Chondrocyte (in vitro differentiated cells): Measurements from ENCODE around the gene RASAL2. TPM values are rescaled to one million over a fixed set of nuclear protein-coding genes. Genes with fewer than 3 reads are reported as not detected.

Experiments
- DNase-seq: peaks from one replicate; pipeline ENCODE4 v3.0.0; 2021; ENCODE audit warnings: mixed read lengths, low spot score
- H3K27ac Mint-ChIP-seq: one replicate; pipeline ENCODE4 v1.8.0; 2021; ENCODE audit warnings: mild to moderate bottlenecking, moderate library complexity, mixed read lengths; ENCODE audit not compliant: unreplicated experiment
- H3K27me3 Mint-ChIP-seq: 2 replicates; pipeline ENCODE4 v1.8.0; 2021; ENCODE audit warnings: low read depth, mixed read lengths
- H3K36me3 Mint-ChIP-seq: 2 replicates; pipeline ENCODE4 v1.8.0; 2021; ENCODE audit warnings: low read depth, mixed read lengths
- H3K4me1 Mint-ChIP-seq: 2 replicates; pipeline ENCODE4 v1.8.0; 2021; ENCODE audit warnings: low read depth, mild to moderate bottlenecking, mixed read lengths
- H3K4me3 Mint-ChIP-seq: one replicate; pipeline ENCODE4 v1.8.0; 2021; ENCODE audit warnings: mild to moderate bottlenecking, moderate library complexity, mixed read lengths; ENCODE audit not compliant: unreplicated experiment
- H3K9me3 Mint-ChIP-seq: 2 replicates; pipeline ENCODE4 v1.8.0; 2021; ENCODE audit warnings: low read depth, mixed read lengths
- CTCF ChIP-seq: fragments of 200-600 bp; sonication (generic); IDR thresholded peaks from 2 replicates; pipeline ENCODE4 v1.5.0; 2021; ENCODE audit warnings: antibody characterized with exemption, mild to moderate bottlenecking, moderate library complexity
- total RNA-seq: library from RNA; stranded (reverse); gene quantifications from 3 replicates; pipeline ENCODE4 v1.2.1, GENCODE V29; 2021

The RASAL2 gene
- total RNA-seq, 1 donor from 2014 or later: 40.1 TPM

- Mint-ChIP-seq H3K27me3 (no peaks in the 10 kb centered on the region), H3K9me3 (no peaks in the 10 kb centered on the region), H3K36me3 (no peaks in the 10 kb centered on the region), H3K4me3 (no peak overlapping the region), H3K4me1 (peaks cover 41% of the 10 kb centered on the region), H3K27ac (no peak overlapping the region)
- no peak for DNase-seq
- TF ChIP-seq CTCF: no peak
These were observed 43.8 kb upstream of the RASAL2 start for GRCh38 chr1:178050084-178050483.

- Mint-ChIP-seq H3K9me3 (no peaks in the 10 kb centered on the region), H3K36me3 (no peaks in the 10 kb centered on the region), H3K4me3 (no peak overlapping the region), H3K4me1 (peaks cover 51% of the 10 kb centered on the region), H3K27ac (no peak overlapping the region), H3K27me3 (no peaks in the 10 kb centered on the region)
- no peak for TF ChIP-seq CTCF
- no peak for DNase-seq
These were observed 42.8 kb upstream of the RASAL2 start for GRCh38 chr1:178051071-178051470.

- Mint-ChIP-seq H3K27me3 (no peaks in the 10 kb centered on the region), H3K27ac (peak overlapping the region; percentile 80), H3K36me3 (no peaks in the 10 kb centered on the region), H3K4me1 (peaks cover 57% of the 10 kb centered on the region), H3K4me3 (no peak overlapping the region), H3K9me3 (no peaks in the 10 kb centered on the region)
- no peak for DNase-seq
- TF ChIP-seq CTCF: no peak
These were observed 41.0 kb upstream of the RASAL2 start for GRCh38 chr1:178052650-178053461.

GRCh38 chr1:178055093-178055492 is 38.8 kb upstream of the RASAL2 start:
- Mint-ChIP-seq H3K27me3 (no peaks in the 10 kb centered on the region), H3K4me1 (peaks cover 73% of the 10 kb centered on the region), H3K4me3 (no peak overlapping the region), H3K36me3 (no peaks in the 10 kb centered on the region), H3K9me3 (no peaks in the 10 kb centered on the region), H3K27ac (peak overlapping the region; percentile 63)
- no peak for DNase-seq
- TF ChIP-seq CTCF: peak; percentile 59

GRCh38 chr1:178055779-178056471 is 38.0 kb upstream of the RASAL2 start:
- Mint-ChIP-seq H3K4me1 (peaks cover 81% of the 10 kb centered on the region), H3K27ac (peak overlapping the region; percentile 60), H3K4me3 (no peak overlapping the region), H3K9me3 (no peaks in the 10 kb centered on the region), H3K36me3 (no peaks in the 10 kb centered on the region), H3K27me3 (no peaks in the 10 kb centered on the region)
- no peak for DNase-seq
- TF ChIP-seq CTCF: peak; percentile 32
